ENCODE results near the gene LRMDA.

DNA sequence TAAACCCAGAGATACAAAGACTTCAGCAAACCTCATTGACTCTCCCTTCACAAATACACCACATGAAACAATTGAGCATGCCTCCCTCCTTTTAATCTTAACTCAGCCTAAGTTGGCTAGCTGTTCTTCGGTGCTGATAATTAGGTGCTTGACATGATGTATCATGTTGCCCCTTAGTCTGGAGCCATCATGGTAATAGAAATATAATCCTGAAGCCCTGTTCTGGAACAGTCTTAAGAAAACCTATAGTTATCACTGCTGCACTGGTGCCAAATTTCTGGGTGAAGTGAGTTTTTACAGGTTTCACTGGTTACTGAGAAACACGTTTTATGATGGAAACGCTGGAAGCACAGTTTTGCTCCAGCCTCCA lies 306.1 kb downstream of the LRMDA start:
- TF ChIP-seq CTCF (IDR thresholded peaks at IDR 0.05), result no peak
- TF ChIP-seq POLR2A (IDR thresholded peaks at IDR 0.05), result no peak
